SK-N-SH (cell line): ENCODE measurements around the gene SPTLC2. TPM values are rescaled to one million over a fixed set of nuclear protein-coding genes. Genes with fewer than 3 reads are reported as not detected.

Source experiments
- CTCF ChIA-PET: fragments of 300-600, 350-600 bp; formaldehyde crosslinking; extraction: SDS; loops from one replicate; lab custom pipeline; 2021; lab: Yijun Ruan, JAX
- POLR2A ChIA-PET: fragments of 350-600 bp; sonication (Branson Sonifier 250); formaldehyde crosslinking; extraction: SDS; loops from one replicate; lab custom pipeline; 2020; ENCODE audit warnings: antibody characterized with exemption, inconsistent platforms; lab: Yijun Ruan, JAX
- DNase-seq: peaks from one replicate; pipeline ENCODE4 v3.0.0; 2012
- H2AFZ ChIP-seq: fragments of 200-600 bp; sonication (generic); 2 replicates; pipeline ENCODE4 v1.8.1; 2016; ENCODE audit warnings: antibody characterized with exemption, mild to moderate bottlenecking, low read depth
- H3F3A ChIP-seq: fragments of 200-600 bp; sonication (generic); replicated peaks from 2 replicates; pipeline ENCODE3; 2016; ENCODE audit warnings: antibody characterized with exemption, mild to moderate bottlenecking; ENCODE audit not compliant: insufficient read depth
- H3K27ac ChIP-seq, 2 experiments: fragments of 200-500 bp in 1 of 2; fragments of 200-600 bp in 1 of 2; sonication (Bioruptor generic) in 1 of 2; sonication (generic), shearing (Covaris generic) in 1 of 2; 2 replicates each; pipeline versions ENCODE4 v1.5.1 to v1.6.1; 2014 to 2016; ENCODE audit warnings: low read depth in 2 of 2, inconsistent platforms in 1 of 2, low read length in 1 of 2, mild to moderate bottlenecking in 1 of 2, mixed read lengths in 1 of 2
- H3K27me3 ChIP-seq: fragments of 200-600 bp; sonication (generic), shearing (Covaris generic); 2 replicates; pipeline ENCODE4 v1.6.1; 2016; ENCODE audit warnings: mixed run types; ENCODE audit not compliant: insufficient read depth
- H3K36me3 ChIP-seq, 2 experiments: fragments of 200-500 bp in 1 of 2; fragments of 200-600 bp in 1 of 2; sonication (Bioruptor generic) in 1 of 2; sonication (generic) in 1 of 2; replicated peaks in 1 of 2; 2 replicates each; pipeline versions ENCODE3 to v1.5.1; 2014 to 2016; ENCODE audit warnings: low read length in 1 of 2, mild to moderate bottlenecking in 1 of 2; ENCODE audit not compliant: insufficient read depth in 2 of 2, control insufficient read depth in 1 of 2
- H3K4me1 ChIP-seq, 2 experiments: fragments of 200-500 bp in 1 of 2; fragments of 200-600 bp in 1 of 2; sonication (Bioruptor generic) in 1 of 2; sonication (generic), shearing (Covaris generic) in 1 of 2; 2 replicates each; pipeline versions ENCODE4 v1.5.1 to v1.6.1; 2014 to 2016; ENCODE audit warnings: low read depth in 1 of 2, low read length in 1 of 2, mixed run types in 1 of 2; ENCODE audit not compliant: insufficient read depth in 2 of 2, control insufficient read depth in 1 of 2
- H3K4me2 ChIP-seq: fragments of 200-600 bp; sonication (generic), shearing (Covaris generic); 2 replicates; pipeline ENCODE4 v1.6.1; 2017; ENCODE audit warnings: mixed run types
- H3K4me3 ChIP-seq, 2 experiments: fragments of 200-500 bp in 1 of 2; fragments of 200-600 bp in 1 of 2; sonication (Bioruptor generic) in 1 of 2; sonication (generic), shearing (Covaris generic) in 1 of 2; 2 replicates each; pipeline versions ENCODE4 v1.5.1 to v1.8.1; 2014 to 2016; ENCODE audit warnings: low read depth in 2 of 2, inconsistent platforms in 1 of 2, low read length in 1 of 2, mild to moderate bottlenecking in 1 of 2, mixed read lengths in 1 of 2, moderate library complexity in 1 of 2
- H3K79me2 ChIP-seq: fragments of 200-600 bp; sonication (generic); 2 replicates; pipeline ENCODE4 v1.8.1; 2017; ENCODE audit warnings: mild to moderate bottlenecking; ENCODE audit not compliant: insufficient read depth
- H3K9ac ChIP-seq: fragments of 200-600 bp; sonication (generic); 2 replicates; pipeline ENCODE4 v1.6.1; 2017; ENCODE audit warnings: mixed run types
- H3K9me2 ChIP-seq: fragments of 200-600 bp; sonication (generic); 2 replicates; pipeline ENCODE4 v1.6.1; 2017; ENCODE audit warnings: mixed run types
- H3K9me3 ChIP-seq: fragments of 200-600 bp; sonication (generic); 2 replicates; pipeline ENCODE4 v1.6.1; 2017; ENCODE audit warnings: mixed run types, mild to moderate bottlenecking, moderate library complexity
- H4K20me1 ChIP-seq: fragments of 200-600 bp; sonication (generic); 2 replicates; pipeline ENCODE4 v1.6.1; 2017; ENCODE audit warnings: mild to moderate bottlenecking, mixed run types; ENCODE audit not compliant: insufficient read depth
- CHD2 ChIP-seq: fragments of 150-350 bp; IDR thresholded peaks from 2 replicates; pipeline ENCODE4 v1.6.1; 2018; ENCODE audit warnings: low read length; ENCODE audit not compliant: partially characterized antibody
- CTCF ChIP-seq: fragments of 200-600 bp; sonication (generic); IDR thresholded peaks from 2 replicates; pipeline ENCODE4 v1.6.1; 2017; ENCODE audit warnings: antibody characterized with exemption, mild to moderate bottlenecking, moderate library complexity
- ELF1 ChIP-seq: IDR thresholded peaks from 2 replicates; pipeline ENCODE4 v1.4.0; 2012
- EP300 ChIP-seq, 2 experiments: IDR thresholded peaks; 2 replicates each; pipeline versions ENCODE4 v1.4.0 to v1.6.1; 2012; ENCODE audit warnings: borderline replicate concordance in 1 of 2, low read depth in 1 of 2, low read length in 1 of 2
- EZH2phosphoT487 ChIP-seq: fragments of 200-600 bp; sonication (generic); IDR thresholded peaks from 2 replicates; pipeline ENCODE4 v1.6.1; 2017; ENCODE audit warnings: low read depth, mixed run types, mild to moderate bottlenecking, antibody characterized with exemption, moderate library complexity, borderline replicate concordance
- FOXJ3 ChIP-seq: sonication (generic); formaldehyde crosslinking; IDR thresholded peaks from 2 replicates; pipeline ENCODE4 v1.5.1; 2020; ENCODE audit warnings: mild to moderate bottlenecking, missing genetic modification reagents
- FOXM1 ChIP-seq: IDR thresholded peaks from 2 replicates; pipeline ENCODE4 v1.4.0; 2012; ENCODE audit warnings: low read depth, mild to moderate bottlenecking
- GABPA ChIP-seq: IDR thresholded peaks from 2 replicates; pipeline ENCODE4 v1.4.0; 2012; ENCODE audit warnings: low read depth, mild to moderate bottlenecking
- GATA2 ChIP-seq: sonication (generic); formaldehyde crosslinking; IDR thresholded peaks from 2 replicates; pipeline ENCODE4 v1.5.0; 2020; ENCODE audit warnings: mild to moderate bottlenecking, missing genetic modification reagents
- IRF3 ChIP-seq: fragments of 150-350 bp; IDR thresholded peaks from 2 replicates; pipeline ENCODE4 v1.6.1; 2016; ENCODE audit warnings: mild to moderate bottlenecking, low read depth, low read length
- JUND ChIP-seq: IDR thresholded peaks from 2 replicates; pipeline ENCODE4 v1.4.0; 2012
- MAX ChIP-seq: IDR thresholded peaks from 2 replicates; pipeline ENCODE4 v1.4.0; 2012; ENCODE audit warnings: low read depth
- MXI1 ChIP-seq: IDR thresholded peaks from 2 replicates; pipeline ENCODE4 v1.6.1; 2012; ENCODE audit warnings: mild to moderate bottlenecking, low read depth, low read length, improper control_type of control experiment
- NFIC ChIP-seq: IDR thresholded peaks from 2 replicates; pipeline ENCODE4 v1.4.0; 2012; ENCODE audit warnings: borderline replicate concordance
- NRF1 ChIP-seq: IDR thresholded peaks from 2 replicates; pipeline ENCODE4 v1.6.1; 2012; ENCODE audit warnings: low read depth, mild to moderate bottlenecking, low read length
- RCOR1 ChIP-seq: fragments of 150-350 bp; IDR thresholded peaks from 2 replicates; pipeline ENCODE4 v1.6.1; 2017; ENCODE audit warnings: antibody characterized with exemption, low read length
- SIN3A ChIP-seq: IDR thresholded peaks from 2 replicates; pipeline ENCODE4 v1.6.1; 2012; ENCODE audit warnings: low read depth, mild to moderate bottlenecking, low read length, moderate library complexity, borderline replicate concordance
- SMC3 ChIP-seq: IDR thresholded peaks from 2 replicates; pipeline ENCODE4 v1.6.1; 2012; ENCODE audit warnings: low read depth, low read length, improper control_type of control experiment
- TCF12 ChIP-seq: IDR thresholded peaks from 2 replicates; pipeline ENCODE4 v1.4.0; 2012
- TEAD4 ChIP-seq: IDR thresholded peaks from 2 replicates; pipeline ENCODE4 v1.4.0; 2012; ENCODE audit warnings: mild to moderate bottlenecking, borderline replicate concordance; ENCODE audit not compliant: insufficient read depth
- USF2 ChIP-seq: fragments of 150-350 bp; IDR thresholded peaks from 2 replicates; pipeline ENCODE4 v1.6.1; 2017; ENCODE audit warnings: antibody characterized with exemption, low read length, low read depth, borderline replicate concordance
- YY1 ChIP-seq: IDR thresholded peaks from 2 replicates; pipeline ENCODE4 v1.4.0; 2012; ENCODE audit warnings: low read depth, mild to moderate bottlenecking
- WGBS: methylation state at CpG from one replicate; pipeline ENCODE4 v1.1.6; 2017; ENCODE audit warnings: low lambda C conversion rate; 5-methylcytosine and 5-hydroxymethylcytosine counted together
- polyA plus RNA-seq, 3 experiments: library from polyadenylated mRNA; depleted of rRNA; stranded (reverse); fragments of >200 nt; gene quantifications; 2 replicates each; pipeline ENCODE4 v1.2.3, GENCODE V29; 2012

Gene SPTLC2
- polyA plus RNA-seq, 1 of the 3 experiments (the other 2 are of a cell fraction), result 10.2 TPM

- no peaks in the 10 kb centered on the region for H3K9me3 ChIP-seq
- no peaks in the 10 kb centered on the region for H3K4me1 ChIP-seq
- POLR2A ChIA-PET, result no interaction called here
- over 99% methylated on average over 6 of the region's 6 CpGs for WGBS
- H3K27me3 ChIP-seq, result no peaks in the 10 kb centered on the region
- H3K79me2 ChIP-seq, result peaks cover 43% of the 10 kb centered on the region
- H2AFZ ChIP-seq, result no peak overlapping the region
- H3K36me3 ChIP-seq, result peaks cover 14 to 35% of the 10 kb centered on the region in 2 experiments
- TF ChIP-seq CHD2 (no peak), NRF1 (no peak), FOXM1 (no peak), EP300 (IDR thresholded peaks at IDR 0.05; ENCODE audit: borderline replicate concordance in 1 of 2, low read depth in 1 of 2, low read length in 1 of 2) (no peak), CTCF (no peak), EZH2phosphoT487 (no peak), MAX (no peak), SIN3A (no peak), SMC3 (no peak), TEAD4 (no peak)
- no peaks in the 10 kb centered on the region for H3K9me2 ChIP-seq
- H3K9ac ChIP-seq, result no peak overlapping the region
- no peak overlapping the region for H3K4me3 ChIP-seq
- CTCF ChIA-PET, result interaction anchor here (1.1 to 2.6 kb wide), 2 partner anchors 8 to 45 kb away, joined by 3 to 9 read pairs; no protein-coding TSS in a partner anchor
- DNase-seq, result no peak
- no peaks in the 10 kb centered on the region for H4K20me1 ChIP-seq
- no peak overlapping the region for H3K4me2 ChIP-seq
- no peak overlapping the region for H3K27ac ChIP-seq
- no peaks in the 10 kb centered on the region for H3F3A ChIP-seq
These were observed 57.1 kb downstream of the SPTLC2 start for GRCh38 chr14:77559381-77559780.

GRCh38 chr14:77557391-77557790 lies 59.0 kb downstream of the SPTLC2 start:
- no peaks in the 10 kb centered on the region for H3K9me3 ChIP-seq
- TF ChIP-seq YY1 (no peak), TEAD4 (no peak), TCF12 (no peak), EZH2phosphoT487 (no peak), NFIC (no peak), NRF1 (no peak), GABPA (no peak), RCOR1 (no peak), MAX (no peak), MXI1 (no peak), SMC3 (no peak), CHD2 (no peak), IRF3 (no peak), FOXJ3 (CRISPR knock-in tag) (no peak), USF2 (no peak), JUND (no peak), GATA2 (CRISPR knock-in tag) (no peak), SIN3A (no peak), ELF1 (no peak)
- TF ChIP-seq, all 33 proteins: peak for 0
- no peaks in the 10 kb centered on the region for H3K27me3 ChIP-seq
- H3K27ac ChIP-seq, result no peak overlapping the region
- no peak overlapping the region for H3K4me3 ChIP-seq
- peaks cover 16 to 43% of the 10 kb centered on the region in 2 experiments for H3K36me3 ChIP-seq
- ChIA-PET POLR2A (no interaction called here), CTCF (no interaction called here)
- H2AFZ ChIP-seq, result no peak overlapping the region
- H4K20me1 ChIP-seq, result no peaks in the 10 kb centered on the region
- no peak overlapping the region for H3K4me2 ChIP-seq
- H3K9ac ChIP-seq, result no peak overlapping the region
- no peaks in the 10 kb centered on the region for H3K9me2 ChIP-seq
- 97% methylated on average over 10 of the region's 10 CpGs for WGBS
- no peaks in the 10 kb centered on the region for H3K4me1 ChIP-seq
- H3K79me2 ChIP-seq, result peaks cover 31% of the 10 kb centered on the region
- no peaks in the 10 kb centered on the region for H3F3A ChIP-seq
- DNase-seq, result no peak
